OCI-LY7 (cell line): ENCODE results near the gene NCAM2.

Experiments
- EZH2phosphoT487 ChIP-seq: fragments of 200-600 bp; sonication (generic); IDR thresholded peaks from 2 replicates; pipeline ENCODE4 v1.6.1; 2018; ENCODE audit warnings: low read depth, borderline replicate concordance, mild to moderate bottlenecking, mixed run types, antibody characterized with exemption, low read length, moderate library complexity, mixed read lengths
- TF ChIP-seq, protein P1 (sequence below): fragments of 200-600 bp; sonication (generic); conservative IDR thresholded peaks from 2 replicates; pipeline ENCODE4 v1.5.1; 2014; ENCODE audit warnings: mild to moderate bottlenecking, antibody characterized with exemption, low read length, moderate library complexity, mixed read lengths

- TF ChIP-seq, protein P1, sequence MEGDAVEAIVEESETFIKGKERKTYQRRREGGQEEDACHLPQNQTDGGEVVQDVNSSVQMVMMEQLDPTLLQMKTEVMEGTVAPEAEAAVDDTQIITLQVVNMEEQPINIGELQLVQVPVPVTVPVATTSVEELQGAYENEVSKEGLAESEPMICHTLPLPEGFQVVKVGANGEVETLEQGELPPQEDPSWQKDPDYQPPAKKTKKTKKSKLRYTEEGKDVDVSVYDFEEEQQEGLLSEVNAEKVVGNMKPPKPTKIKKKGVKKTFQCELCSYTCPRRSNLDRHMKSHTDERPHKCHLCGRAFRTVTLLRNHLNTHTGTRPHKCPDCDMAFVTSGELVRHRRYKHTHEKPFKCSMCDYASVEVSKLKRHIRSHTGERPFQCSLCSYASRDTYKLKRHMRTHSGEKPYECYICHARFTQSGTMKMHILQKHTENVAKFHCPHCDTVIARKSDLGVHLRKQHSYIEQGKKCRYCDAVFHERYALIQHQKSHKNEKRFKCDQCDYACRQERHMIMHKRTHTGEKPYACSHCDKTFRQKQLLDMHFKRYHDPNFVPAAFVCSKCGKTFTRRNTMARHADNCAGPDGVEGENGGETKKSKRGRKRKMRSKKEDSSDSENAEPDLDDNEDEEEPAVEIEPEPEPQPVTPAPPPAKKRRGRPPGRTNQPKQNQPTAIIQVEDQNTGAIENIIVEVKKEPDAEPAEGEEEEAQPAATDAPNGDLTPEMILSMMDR: no peak
- TF ChIP-seq EZH2phosphoT487: no peak
These were observed 389.7 kb downstream of the NCAM2 start for GRCh38 chr21:21387916-21388315.
